Gastroesophageal sphincter (tissue), 3 donors: Measurements from ENCODE around the gene SIX2.

Experiments
- CTCF ChIP-seq, 4 experiments: fragments of 200-600 bp in 2 of 4; fragments of 450-650 bp in 2 of 4; sonication (generic) in 1 of 4; IDR thresholded peaks; one replicate each; pipeline ENCODE4 v1.5.1; 2017 to 2019; ENCODE audit warnings: antibody characterized with exemption in 4 of 4, mild to moderate bottlenecking in 2 of 4, moderate library complexity in 2 of 4
- POLR2A ChIP-seq, 2 donors: fragments of 450-650 bp; IDR thresholded peaks; one replicate each; pipeline ENCODE4 v1.6.1; 2017; ENCODE audit warnings: antibody characterized with exemption in 2 of 2, mild to moderate bottlenecking in 2 of 2, moderate library complexity in 1 of 2
- POLR2AphosphoS5 ChIP-seq: sonication (generic); formaldehyde crosslinking; IDR thresholded peaks from one replicate; pipeline ENCODE4 v1.6.1; 2017; ENCODE audit warnings: antibody characterized with exemption

- TF ChIP-seq POLR2A (IDR thresholded peaks at IDR 0.05) (no peak), POLR2AphosphoS5 (no peak), CTCF (IDR thresholded peaks at IDR 0.05) (no peak)
Observed at GRCh38 chr2:45043174-45043573, 33.9 kb upstream of the SIX2 start.
